Middle frontal gyrus (tissue), 1 donor: ENCODE results near the gene RBM34.
"Not testable (repeated sequence)": the region's sequence is repeated elsewhere in the genome, so short reads cannot be mapped to it uniquely, and the experiment has no call there.

Experiments used
- DNase-seq: peaks from one replicate; pipeline ENCODE4 v3.0.0-alpha.2; 2015; ENCODE audit warnings: low spot score; ENCODE audit errors: extremely low spot score

RBM34 gene, protein sequence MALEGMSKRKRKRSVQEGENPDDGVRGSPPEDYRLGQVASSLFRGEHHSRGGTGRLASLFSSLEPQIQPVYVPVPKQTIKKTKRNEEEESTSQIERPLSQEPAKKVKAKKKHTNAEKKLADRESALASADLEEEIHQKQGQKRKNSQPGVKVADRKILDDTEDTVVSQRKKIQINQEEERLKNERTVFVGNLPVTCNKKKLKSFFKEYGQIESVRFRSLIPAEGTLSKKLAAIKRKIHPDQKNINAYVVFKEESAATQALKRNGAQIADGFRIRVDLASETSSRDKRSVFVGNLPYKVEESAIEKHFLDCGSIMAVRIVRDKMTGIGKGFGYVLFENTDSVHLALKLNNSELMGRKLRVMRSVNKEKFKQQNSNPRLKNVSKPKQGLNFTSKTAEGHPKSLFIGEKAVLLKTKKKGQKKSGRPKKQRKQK

DNA sequence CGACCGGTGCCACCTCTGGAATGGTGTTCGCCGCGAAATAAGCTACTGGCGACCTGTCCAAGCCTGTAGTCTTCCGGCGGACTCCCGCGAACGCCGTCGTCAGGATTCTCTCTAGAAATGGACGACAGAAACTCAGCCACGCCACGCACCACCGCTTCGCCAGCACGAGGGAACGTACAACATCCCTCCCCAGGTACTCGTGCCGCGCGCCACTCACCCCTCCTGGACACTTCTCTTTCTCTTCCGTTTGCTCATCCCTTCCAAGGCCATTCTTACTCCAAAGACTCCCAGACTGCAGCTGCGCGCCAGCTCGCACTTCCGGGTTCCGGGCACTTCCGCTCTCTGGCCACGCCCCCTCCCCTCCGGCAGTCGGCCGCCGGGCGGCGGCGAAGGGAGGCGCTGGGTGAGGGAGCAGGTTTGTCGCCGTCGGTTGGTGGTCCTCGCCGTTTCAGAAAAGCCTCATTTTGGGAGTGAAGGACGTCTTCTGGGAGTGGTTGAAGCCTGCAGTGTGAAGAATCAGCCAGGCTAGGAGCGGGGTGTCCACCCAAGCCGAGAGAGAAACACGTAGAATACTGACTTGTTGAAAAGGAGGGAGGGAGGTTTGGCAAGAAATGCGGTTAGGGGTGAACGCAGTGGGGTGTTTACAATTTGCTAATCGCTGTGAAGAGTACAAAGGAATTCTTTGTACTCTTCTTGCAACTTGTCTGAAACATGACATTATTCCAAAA, at the start of gene RBM34:
TSS of gene RBM34 (minus strand) at position 294 of the 728 bp plus-strand sequence. CDS start at position 270, 24 bp downstream.
- DNase-seq = peak; percentile 82

DNA sequence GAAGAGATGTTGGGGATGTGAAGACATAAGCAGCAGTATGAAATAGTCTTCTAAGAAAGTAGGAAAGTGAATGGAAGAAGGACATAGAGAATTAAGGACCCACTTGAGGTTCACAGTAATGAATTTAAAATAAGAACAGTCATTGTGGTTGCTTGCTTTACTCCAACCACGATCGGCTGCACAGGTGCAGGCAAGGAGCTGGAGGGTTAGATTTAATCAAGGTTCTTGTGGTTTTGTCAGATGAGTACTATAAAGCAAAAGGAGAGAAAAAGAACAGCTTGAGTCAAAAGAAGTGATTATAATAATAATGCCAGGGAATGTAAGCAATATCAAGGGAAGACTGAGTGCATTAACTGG, 46.1 kb upstream of the RBM34 start:
- no peak for DNase-seq

DNA sequence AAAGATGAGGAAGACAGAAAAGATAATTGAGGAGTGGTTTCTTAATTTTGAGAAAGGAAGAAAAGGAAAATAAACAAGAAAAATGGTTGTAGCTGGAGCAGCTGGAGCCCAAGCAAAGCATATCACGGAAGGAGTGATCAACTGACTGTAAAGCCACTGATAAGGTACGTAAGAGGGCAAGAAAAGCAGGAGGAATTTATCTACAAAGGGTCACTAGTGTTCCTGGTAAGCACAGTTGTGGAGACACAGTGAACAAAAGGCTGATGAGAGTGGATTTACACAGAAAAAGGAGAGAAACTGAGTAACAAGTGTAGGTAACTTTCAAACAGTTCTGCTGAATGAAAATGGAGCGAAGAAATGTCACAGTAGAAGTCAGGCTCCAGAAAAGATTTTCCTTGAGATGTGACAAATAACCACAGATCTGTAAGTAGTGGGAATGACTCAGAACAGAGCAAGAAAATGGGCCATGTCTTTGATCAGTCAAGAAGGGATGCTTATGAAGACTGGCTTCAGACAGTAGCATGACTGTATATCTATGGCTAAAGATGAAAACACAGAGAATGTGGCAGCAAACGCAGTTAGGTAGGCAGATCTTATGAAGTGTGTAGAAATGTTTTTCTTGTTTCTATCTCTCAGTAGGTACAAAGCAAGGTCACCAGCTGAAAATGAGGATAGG, 45.6 kb upstream of the RBM34 start:
- no peak for DNase-seq

DNA sequence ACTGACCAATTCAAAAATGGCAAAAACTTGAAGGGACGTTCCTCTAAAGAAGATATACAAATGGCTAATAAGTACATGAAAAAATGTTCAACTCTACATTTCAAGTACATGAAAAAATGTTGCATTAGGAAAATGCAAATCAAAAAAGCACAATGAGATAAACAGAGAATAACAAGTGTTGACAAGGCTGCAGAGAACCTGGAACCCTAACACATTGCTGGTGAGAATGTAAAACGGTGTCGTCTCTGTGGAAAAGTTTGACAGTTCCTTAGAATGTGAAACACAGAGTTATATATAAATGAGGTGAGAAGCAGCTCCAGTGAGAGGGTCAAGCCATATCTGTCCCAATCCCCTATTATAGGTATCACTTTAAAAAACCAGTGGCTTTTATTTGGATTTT, 44.6 kb upstream of the RBM34 start:
- DNase-seq = no peak

DNA sequence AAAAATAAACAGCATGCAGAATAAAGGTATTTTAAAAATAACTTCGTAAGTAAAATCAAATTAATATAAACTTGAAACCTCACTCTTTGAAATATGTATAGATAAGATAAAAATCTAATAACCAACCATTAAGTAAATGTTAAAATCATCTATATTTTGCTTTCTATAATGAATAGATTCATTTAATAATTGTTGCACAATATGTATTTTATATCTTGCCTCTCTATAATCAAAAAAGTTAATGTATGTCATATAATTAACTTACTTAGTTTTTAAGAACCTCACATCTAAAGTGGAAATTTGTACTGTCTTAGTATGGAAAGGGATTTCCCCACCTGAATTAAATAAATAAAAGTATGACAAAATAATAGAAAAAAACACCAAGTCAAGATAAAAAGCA, 42.4 kb upstream of the RBM34 start:
- no peak for DNase-seq

DNA sequence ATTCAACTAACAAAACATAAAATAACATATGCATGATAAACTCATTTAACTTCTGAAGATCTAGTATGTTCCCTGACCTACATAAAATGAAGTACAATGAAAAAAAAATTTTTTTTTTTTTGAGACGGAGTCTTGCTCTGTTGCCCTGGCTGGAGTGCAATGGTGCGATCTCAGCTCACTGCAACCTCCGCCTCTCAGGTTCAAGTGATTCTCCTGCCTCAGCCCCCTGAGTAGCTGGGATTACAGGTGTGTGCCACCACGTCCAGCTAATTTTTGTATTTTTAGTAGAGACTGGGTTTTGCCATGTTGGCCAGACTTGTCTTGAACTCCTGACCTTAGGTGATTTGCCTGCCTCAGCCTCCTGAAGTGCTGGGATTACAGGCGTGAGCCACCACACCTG, 41.4 kb upstream of the RBM34 start:
- DNase-seq = not testable (repeated sequence)

DNA sequence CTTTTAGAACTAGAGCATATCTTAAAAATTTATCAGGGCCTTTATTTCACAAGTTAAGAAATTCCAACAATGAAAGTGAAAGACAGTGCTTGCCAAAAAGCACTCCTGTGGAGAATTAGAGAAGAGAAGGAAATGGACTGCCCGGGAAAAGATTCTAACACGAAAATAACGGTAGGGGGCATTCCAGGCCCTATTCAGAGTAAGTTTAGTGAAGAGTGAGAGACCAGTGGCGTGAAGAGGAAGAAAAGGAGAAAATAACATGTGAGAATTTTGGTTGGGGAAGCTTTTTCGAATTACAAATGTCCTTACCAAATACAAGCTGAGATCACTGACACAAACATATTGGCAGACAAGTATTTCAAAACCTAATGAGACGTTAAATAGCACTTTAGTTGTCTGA, 38.4 kb upstream of the RBM34 start:
- DNase-seq = no peak

DNA sequence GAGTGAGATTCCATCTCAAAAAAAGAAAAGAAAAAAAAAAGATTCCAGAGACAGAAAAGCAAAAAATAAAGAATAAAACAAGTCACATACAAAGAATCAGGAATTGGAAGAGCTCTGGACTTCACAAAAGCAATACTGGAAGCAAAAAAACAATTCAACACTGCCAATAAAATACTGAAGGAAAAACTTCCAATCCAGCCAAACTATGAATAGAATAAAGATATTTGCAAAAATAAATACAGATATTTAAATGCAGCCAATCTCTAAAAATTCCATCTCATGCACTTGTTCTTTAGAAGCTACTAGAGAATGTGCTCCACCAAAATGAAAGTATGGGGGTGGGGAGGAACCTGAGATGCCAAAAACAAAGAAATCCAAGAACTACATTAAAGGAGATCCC, 29.4 kb upstream of the RBM34 start:
- DNase-seq = no peak

DNA sequence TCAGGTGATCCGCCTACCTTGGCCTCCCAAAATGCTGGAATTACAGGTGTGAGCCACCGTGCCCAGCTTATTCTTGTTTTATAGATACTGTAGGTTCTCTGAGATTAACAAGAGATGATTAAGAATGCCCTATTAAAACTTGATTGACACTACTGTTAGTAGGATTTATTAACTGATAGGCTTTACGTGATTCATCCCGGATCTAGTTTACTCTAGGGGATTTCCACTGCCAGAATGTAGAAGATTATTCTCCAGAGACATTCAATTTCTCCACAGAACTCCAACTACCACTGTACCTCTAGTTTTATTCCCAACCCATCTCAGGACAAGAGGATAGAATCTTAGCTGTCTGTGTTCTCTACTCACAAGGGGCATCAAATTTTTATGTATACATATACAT, 26.3 kb upstream of the RBM34 start:
- DNase-seq = no peak

DNA sequence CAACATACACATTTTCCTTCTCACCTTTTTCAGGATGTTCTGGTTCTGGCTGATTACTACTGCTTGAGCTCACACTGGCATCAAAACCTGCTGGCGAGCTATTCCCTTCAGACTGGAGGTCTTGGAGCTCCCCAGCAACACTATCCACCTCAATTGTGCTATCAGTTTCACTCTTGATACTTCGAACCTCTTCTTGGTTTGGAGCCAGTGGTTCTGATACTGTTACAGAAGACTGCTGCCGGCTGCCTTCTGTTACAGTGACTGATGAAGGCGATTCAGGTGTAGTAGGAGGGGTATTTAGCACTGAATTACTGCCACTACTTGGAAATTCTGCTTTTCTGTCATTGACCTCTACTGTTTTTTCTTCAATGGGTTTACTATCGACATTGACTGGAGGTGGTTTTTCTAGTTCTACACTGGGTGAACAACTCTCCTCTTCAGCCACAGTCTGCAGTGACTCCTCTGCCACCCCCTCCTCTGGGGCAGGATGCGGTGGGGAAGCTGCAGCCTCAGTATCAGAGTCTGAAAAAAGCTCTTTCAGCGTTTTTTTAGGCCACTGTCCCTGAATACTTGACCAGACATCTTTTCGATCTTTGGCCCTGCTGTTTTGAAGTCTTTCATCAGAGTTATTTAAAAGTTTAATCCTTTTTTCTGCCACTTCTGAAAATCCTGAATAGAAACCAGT, 20.7 kb upstream of the RBM34 start:
- DNase-seq = no peak

DNA sequence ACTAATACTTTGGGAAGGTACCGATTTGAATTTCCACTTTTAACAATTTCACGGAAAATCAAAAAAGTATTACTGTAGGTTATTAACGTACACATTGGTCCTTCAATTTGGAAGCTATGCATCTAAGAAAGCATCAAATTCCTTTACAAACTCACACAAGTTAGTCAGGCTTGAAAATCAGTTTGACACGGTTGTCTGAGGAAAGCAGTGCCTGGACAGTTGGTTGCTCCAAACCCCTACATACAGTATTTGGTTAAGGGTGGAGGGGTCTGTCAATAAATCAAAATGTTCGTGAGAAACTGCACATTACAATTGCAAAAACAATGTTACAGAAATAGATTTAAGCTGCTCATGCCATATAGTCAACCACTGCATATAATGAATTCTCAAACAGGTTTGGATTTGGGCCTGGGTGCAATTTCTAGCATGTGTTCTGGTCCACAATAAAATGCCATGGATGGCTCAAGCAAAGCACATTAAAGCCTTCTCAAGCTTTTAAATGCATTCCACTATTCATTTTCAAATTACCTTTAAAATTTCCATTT, 19.9 kb upstream of the RBM34 start:
- no peak for DNase-seq

DNA sequence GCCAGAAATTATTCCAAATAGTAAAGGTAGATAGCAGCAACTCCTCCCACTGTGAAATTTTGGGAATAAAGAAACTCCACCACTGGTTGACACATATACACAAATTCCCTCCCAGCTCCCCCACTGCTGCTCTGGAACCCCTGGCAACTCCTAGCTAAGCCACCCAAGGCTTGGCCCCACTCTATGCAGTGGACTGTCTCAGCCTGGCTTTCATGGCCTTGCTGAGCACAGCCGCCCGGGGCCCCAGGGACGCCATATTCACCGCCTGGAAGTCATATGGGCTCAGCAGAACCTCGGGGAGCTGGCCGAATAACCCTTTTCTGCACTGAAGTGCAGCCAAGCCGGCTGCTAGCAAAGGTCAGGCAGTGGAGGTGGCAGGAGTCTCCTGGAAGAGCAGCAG, 15.4 kb upstream of the RBM34 start:
- DNase-seq = no peak

DNA sequence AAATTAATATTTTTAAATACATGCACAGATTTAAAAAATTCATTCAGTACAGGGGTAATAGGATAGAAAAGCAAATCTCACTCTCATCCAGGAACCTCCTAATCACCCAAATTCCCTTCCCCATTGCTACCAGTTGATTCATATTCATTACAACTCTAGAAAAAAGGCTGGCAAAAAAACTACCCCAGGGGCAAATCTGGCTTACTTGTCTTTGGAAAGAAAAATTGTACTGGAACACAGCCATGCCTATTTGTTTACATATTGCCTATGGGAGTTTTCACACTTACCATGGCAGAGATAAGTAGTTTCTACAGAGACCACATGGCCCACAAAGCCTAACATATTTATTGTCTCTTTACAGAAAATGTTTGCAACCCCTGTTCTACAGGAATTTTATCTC, 8.9 kb upstream of the RBM34 start:
- no peak for DNase-seq

DNA sequence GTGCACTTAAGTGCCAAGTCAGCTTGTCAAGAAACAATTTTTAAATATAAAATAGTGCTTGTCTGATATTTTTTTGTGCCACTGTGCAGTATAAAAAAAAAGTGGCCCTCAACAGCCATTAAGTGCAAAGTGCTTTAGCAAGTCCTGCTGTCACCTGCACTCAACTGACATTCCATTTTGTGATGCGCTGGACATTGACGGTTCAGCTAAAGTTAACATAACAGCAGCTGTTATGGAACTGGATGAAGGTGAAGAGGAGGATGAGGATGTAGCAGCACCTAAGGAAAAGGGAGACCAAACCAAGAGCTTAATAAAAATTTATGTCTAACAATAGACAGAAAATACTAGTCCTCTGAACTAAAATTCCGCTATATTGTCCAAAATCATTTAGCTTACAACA, 7.3 kb upstream of the RBM34 start:
- DNase-seq = no peak

DNA sequence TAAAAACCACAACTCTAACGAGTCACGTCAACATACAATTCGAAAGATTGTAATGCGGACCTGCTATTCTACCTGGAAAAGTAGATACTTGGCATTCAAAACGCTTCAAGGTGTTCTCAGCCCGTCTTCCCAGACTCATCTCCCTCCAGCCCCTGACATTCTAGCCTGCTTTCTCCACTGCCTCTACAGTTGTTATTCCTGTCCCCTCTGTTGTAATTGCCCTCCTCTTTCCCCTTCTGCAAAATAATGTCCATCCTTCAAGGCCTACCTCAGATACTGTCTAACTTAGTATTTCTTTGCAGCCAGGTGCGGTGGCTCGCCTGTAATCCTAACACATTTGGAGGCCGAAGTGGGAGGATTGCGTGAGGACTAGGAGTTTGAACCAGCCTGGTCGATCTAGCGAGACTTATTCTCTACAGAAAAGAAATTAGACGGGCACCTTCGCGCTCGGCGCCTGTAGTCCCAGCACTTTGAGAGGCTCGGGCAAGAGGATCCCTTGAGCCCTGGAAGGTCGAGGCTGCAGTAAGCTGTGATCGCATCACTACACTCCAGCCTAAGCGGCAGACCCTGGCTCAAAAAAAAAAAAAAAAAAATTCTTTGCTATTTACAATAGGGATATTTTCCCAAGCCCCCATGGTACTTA, 756 bp upstream of the RBM34 start:
- no peak for DNase-seq

DNA sequence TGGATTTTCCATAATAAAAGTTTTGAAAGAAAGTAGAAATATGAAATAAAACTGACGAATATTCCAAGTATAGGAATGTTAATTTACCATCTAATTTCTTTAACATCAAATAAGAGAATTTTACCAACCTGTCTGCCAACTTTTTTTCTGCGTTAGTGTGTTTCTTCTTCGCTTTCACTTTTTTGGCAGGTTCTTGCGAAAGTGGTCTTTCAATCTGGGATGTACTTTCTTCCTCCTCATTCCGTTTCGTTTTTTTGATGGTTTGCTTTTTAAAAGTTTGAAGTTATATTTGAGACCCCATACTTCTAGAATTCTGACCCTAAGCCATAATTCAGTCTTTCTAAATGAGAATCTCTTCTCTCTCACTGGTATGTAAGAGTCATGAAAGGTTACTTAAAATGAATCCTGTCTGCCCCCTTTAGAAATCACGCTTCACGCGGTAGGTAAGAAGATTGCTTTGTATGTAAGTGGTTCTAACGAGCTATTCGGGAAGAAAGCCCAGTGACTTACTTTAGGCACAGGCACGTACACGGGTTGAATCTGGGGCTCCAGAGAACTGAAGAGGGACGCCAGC, 580 bp downstream of the RBM34 start:
- DNase-seq = no peak

DNA sequence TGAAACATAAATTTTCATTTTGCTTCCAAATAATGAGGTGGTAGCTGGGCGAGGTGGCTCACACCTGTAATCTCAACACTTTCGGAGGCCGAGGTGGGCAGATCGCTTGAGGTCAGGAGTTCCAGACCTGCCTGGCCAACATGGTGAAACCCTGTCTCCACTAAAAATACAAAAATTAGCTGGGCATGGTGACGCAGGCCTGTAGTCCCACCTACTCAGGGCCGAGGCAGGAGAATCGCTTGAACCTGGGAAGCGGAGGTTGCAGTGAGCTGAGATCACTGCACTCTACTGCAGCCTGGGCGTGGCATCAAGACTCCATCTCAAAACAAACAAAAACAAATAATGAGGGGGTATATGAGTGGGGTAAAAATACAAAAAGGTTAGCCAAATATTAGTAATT, 1.1 kb downstream of the RBM34 start:
- DNase-seq = not testable (repeated sequence)

DNA sequence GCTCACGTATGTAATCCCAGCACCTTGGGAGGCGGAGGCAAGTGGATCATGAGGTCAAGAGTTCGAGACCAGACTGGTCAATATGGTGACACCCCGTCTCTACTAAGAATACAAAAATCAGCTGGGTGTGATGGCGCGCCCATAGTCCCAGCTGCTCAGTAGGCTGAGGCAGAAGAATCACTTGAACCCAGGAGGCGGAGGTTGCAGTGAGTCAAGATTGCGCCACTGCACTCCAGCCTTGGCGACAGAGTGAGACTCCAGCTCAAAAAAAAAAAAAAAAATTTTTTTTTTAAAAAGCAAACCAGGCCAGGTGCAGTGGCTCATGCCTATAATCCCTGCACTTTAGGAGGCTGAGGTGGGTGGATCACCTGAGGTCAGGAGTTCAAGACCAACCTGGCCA, 1.8 kb downstream of the RBM34 start:
- DNase-seq = not testable (repeated sequence)

DNA sequence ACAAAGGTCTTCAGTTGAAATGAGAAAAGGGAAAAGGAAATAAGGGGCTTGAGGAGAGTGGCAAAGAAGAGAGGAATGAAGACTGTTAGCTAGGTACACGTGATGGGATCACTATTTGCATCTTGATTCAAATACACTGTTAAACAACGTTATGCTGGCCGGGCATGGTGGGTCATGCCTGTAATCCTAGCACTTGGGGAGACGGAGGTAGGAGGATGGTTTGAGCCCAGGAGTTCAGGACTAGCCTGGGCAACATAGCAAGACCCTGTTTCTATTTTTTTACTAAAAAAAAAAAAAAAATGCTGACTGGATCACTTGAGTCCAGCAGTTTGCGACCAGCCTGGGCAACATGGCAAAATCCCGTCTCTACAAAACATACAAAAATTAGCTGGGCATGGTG, 2.4 kb downstream of the RBM34 start:
- no peak for DNase-seq

DNA sequence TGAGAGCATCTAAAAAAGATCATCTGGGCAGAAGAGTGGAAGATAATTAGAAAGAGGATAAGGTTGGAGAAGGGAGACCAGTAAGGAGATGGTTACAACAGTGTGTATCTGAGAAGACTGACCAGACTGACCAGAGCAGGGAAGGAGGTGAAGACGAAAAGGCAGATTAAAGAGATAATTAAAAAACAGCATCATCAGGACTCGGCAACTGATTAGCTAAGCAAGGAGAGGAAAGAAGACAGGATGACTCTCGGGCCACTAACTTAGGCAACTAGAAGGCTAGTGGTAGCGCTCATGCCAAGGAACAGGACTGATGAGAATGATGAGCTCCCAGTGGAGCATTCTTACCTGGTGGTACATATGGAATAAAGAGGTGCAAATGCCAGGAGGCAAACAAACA, 3.9 kb downstream of the RBM34 start:
- DNase-seq = no peak

DNA sequence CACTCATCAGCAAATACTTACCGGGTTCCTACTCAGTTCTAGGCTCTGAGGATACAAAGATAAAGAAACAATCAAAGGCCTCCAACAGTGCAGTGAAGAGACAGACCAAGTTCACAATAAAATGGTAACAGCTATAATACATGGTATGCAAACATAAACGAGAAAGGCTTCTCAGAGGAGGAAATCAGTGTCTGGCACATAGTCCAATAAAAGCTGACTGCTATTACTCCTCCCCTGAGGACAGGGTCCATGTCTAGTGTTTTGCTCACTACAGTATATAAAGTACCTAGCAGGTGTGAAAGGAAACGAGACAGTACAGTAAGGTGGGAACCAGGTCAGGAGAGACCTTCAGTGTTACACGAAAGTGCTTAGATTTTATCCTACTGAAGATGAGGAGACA, 4.3 kb downstream of the RBM34 start:
- DNase-seq = no peak
